T-helper 2 cell treated with Interferon-gamma antibody and Interleukin-4, amounts not matched to agents 100 ng/mL and 5 ng/mL, for 36 hours (primary cell): ENCODE results near the gene EPAS1. TPM values are rescaled to one million over a fixed set of nuclear protein-coding genes. Genes with fewer than 3 reads are reported as not detected.

Experiments used
- intact Hi-C: fragments of 100-400 bp; cut with micrococcal nuclease; formaldehyde crosslinking; loops from one replicate; pipeline ENCODE4 v1.15.1; 2023
- total RNA-seq: library from RNA; stranded (reverse); gene quantifications from 2 replicates; pipeline ENCODE4 v1.2.3, GENCODE V29; 2022

EPAS1 gene
- total RNA-seq, 1 donor from 2014 or later: 28.2 TPM

DNA sequence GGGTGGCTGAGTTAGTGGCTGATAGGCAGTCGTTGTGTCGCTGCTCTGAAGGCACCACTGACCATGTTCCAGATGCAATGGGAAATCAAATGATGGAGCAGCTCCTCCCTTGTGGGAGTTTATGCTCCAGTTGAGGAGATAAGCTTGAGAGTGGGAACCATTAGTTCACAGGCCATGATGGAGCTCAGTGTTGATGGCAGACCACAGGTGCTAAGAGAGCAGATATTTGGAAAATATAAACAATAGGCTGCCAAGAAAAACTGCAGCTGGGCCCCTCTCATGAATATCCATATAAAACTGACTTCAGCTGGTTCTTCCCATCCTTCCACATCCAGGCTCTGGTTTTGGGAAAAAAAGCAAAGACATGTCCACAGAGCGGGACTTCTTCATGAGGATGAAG lies 63.1 kb downstream of the EPAS1 start:
- intact Hi-C loops: loop anchor here (5.0 to 10.0 kb wide), 2 partner anchors 173 to 716 kb away; no protein-coding TSS in a partner anchor

DNA sequence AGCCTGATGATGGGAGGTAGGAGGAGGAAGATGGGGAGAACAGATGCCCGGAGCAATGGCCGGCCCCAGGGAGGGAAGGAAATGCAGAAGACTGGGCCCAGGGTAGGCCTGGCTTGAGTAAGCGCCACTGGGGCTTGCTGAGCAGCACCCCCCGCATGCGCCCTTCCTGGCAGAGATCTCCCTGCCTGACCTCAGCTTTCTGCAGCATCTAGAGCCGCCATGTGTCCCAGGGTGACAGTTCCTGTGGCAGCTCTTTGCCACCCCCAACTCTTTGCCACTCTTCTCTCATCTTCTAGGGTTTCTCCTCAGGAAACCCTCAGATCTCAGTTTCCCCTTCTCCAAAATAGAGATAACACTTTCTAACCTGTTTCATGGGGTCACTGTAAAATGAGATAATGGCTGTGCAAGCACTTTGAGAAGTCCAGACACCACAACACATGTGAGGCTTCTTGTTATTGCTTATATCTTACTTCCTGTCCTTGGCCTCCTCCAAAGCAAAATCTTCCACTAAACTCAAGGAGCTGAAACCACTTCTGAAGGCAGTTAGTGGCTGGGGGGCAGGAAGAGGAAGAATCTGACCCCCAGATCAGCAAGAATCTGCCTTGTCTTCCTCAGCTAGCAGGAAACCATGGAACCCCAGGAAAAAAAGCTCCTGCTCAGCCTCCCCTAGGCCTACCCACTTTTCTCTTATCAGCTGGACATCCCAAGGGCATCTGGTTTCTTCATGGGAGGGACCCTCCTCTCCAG lies 64.9 kb downstream of the EPAS1 start:
- intact Hi-C loops: loop anchor here (5.0 to 10.0 kb wide), 2 partner anchors 175 to 717 kb away; no protein-coding TSS in a partner anchor

DNA sequence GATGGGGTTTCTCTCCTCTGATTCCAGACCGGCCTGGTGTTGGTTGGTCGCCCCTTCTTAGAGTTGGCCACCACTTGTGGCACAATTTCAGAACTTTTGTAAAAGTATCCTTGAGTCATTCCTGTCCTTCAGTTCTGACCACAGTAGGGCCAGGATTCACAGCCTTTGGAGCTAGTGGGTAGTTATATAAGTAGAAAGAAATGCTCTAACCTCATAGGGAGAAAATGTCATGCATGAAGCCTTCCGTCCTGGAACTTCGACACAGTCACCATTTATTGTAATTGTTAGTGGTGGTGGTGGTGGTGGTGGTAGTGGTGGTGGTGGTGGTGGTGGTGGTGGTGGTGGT lies 65.4 kb downstream of the EPAS1 start:
- intact Hi-C loops: loop anchor here (5.0 to 10.0 kb wide), 2 partner anchors 175 to 718 kb away; no protein-coding TSS in a partner anchor

DNA sequence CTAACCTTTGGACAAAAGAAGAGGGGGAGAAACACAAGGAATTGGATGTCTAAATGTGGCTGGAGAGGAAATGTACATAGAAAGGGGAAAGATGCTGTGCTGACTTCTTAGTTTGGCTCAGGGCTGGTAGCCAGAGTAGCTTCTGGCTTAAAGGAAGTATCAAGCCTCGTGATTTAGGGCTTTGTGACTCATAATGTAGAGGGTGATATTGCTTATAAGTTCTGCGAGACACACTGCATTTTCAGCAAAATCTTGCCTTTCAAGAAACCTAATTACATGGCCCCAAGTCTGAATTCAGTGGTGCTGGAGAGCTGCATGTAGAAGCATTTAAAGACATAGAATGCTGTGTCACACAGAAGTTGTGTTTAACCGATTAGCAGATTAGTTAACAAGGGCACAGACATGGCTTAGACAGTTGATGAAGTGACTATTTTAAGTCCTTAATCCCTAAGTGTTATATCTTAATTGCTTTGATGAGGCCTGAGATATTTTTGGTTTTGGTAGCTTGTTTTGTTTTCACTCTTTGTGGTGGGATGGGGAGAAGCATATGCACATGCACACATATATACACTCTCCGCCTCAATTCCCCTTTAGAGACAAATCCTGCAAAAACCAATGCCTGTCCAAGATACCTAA lies 66.4 kb downstream of the EPAS1 start:
- intact Hi-C loops: loop anchor here (2.0 to 10.0 kb wide), 4 partner anchors 13 to 719 kb away; no protein-coding TSS in a partner anchor

DNA sequence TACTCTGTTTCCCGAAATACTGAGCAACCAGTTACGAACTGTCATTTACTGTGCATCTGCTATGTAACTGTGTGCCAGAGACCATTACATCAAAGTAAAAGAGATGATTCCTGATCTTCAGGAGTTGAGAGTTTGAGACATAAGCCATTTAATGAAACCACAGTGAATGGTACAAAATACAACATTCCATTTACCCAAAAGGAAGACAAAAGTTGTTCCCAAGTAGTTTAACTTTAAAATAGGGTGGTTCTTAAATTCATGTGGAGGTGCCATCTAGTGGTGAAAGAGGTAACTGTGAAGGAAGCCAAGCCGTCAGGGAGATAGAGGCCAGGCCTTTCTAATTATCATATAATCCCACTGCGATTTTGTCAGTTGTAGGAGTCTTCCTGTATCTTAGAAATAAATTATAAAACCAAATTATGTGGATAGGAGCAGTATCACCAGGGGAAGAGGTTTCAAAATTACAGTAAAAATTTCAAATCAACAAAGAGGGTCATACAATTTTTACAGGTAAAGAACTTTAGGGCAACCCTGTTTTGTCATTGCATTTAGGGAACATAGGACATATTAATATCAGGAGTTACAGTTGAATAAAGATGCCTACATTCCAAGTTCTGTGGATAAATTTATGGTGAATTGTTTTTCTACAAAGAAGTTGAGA lies 67.7 kb downstream of the EPAS1 start:
- intact Hi-C loops: loop anchor here (1.0 to 10.0 kb wide), 6 partner anchors 14 to 720 kb away; no protein-coding TSS in a partner anchor

DNA sequence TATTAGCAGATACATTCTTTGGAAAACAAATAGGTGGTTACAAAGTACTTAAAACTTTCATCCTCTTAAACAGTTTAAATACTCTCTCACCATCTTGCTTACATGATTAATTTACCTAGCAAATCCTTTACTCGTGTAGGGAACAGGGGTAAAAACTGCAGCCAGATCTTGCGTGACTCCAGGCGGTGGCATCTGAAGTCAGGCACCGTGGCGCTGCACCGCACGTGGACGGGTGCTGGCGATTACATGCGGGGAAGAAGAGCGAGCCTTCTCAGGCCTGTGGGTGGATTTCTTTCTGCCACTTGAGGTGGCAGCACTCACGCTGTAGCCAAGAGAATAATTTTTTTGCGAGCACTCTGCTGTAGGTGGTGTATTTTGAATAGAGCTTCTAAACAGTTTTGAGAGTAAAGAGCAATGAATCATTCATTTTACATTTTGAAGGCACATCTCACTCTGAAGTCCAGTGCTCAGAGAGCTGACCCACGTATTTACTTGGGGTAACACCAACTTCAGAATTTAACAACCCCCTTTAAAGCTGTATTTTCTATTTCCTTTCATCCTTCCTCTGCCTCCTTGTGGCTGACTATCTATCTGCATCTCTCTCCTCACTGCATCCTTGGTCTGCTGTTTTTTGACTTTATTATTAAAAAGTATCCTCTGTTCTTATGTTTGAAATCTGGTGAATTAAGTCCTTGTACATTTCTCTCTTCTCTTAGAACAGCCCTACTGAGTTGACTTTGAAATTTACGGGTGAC lies 68.9 kb downstream of the EPAS1 start:
- intact Hi-C loops: loop anchor here (1.0 to 10.0 kb wide), 6 partner anchors 15 to 721 kb away; no protein-coding TSS in a partner anchor

DNA sequence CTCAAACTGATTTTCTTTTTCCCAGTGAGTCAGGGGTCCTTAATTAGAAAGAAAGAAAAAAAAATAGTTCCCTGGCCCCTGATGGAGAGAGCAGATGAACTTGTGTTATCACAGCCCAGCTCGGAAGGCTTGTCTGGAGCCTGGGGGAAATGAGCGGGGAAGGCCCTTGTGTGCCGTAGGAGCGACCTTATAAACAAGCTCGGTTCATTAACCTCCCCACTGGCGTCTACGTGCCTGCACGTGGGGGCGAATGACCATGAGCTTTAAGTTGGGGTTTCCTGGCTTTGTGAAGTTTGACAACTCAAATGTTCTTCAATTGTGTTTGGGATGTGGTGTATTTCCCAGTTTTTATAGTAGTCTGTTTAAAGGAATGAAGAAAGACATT lies 69.5 kb downstream of the EPAS1 start:
- intact Hi-C loops: loop anchor here (1.0 to 10.0 kb wide), 2 partner anchors 355 to 722 kb away; no protein-coding TSS in a partner anchor

DNA sequence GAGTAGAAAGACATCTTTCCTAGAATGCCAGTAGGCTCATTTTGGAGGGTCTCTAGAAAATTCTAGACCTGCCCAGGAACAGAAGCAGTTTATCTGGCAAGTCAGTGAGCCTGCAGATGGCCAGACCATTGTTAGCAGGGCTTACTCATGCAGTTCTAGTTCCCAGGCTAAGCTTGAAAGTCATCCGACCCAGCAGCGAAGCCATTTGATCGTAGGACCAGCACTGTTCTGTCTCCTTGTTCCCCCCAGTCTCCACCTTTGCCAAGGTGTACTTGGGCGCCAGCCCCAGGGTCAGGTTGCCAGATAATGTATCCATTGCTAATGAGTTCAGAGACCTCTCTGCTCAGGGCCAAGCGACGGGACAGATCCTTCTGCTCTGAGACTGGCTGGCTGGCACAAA lies 70.1 kb downstream of the EPAS1 start:
- intact Hi-C loops: loop anchor here (10.0 kb wide), 1 partner anchor 722 kb away; no protein-coding TSS in a partner anchor

DNA sequence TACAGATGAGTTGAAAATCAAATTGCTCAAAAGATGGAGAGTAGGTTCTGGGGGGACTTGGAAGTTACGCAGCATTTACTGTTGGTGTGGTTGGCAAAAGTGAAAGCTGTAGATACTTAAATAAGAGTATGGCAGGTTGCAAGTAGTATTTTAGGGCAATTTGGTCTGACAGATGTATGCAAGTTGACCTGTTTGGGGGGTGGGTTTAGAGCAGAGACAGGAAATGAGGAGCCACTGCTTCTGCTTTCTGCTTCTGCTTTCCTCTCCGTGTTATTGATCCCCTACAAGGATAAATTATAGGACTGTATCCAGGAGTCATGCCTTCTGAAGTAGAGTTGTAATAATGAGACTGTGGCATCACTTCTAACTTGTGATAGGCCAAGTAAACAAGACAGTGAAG lies 71.2 kb downstream of the EPAS1 start:
- intact Hi-C loops: loop anchor here (10.0 kb wide), 1 partner anchor 724 kb away; no protein-coding TSS in a partner anchor

DNA sequence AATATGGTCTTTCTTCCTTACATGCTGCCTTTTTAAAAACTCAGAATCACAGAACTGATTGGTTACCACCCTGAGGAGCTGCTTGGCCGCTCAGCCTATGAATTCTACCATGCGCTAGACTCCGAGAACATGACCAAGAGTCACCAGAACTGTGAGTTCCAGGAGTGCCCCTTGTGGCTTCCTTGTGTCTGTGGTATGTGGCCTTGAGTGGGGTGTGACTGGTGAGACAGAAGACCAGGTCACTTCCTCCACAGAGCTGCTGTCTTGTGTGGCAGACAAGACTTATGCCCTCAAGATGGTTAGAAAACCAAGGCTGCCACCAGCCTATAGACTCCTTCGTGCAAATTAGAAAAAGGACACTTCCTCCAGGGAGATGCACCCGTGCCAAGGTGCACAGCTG lies 72.6 kb downstream of the EPAS1 start:
- intact Hi-C loops: loop anchor here (10.0 kb wide), 1 partner anchor 725 kb away; no protein-coding TSS in a partner anchor

DNA sequence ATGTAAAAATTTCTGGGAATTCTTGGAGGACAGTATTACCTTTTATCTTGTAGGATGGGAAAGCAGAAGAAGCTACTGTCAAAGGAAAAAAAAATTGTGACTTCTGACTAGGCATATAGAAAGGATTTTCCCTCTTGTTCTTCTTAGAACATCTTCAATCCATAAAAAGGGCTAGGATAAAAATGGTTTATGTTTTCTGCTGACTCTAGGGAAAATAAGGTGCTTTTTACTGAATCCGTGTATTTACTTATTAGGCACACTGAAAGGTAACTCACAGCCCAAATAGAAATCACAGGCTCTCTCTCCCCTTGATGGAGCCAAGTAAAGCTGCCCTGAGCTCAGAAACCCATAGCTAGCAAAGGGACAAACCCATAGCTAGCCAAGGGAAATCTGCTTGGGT lies 74.6 kb downstream of the EPAS1 start:
- intact Hi-C loops: no loop called here

DNA sequence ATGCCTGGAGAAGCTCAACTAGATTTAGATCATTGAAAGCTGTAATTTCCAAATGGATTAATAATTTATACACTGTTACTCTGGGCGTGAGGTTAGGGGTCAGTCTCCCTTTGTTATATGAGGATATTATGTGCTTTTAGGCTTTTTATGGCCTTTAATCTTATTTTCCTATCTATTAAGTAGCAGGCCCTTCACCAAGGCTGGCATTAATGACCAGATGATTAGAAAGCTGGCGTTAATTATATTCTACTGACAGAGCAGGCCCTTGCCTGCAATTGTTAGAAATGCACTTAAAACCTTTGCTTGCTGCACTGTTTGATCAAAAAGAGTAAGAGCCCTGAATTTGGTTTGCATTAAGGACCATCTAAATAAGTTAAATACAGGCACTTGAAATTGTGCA lies 75.3 kb downstream of the EPAS1 start:
- intact Hi-C loops: no loop called here

DNA sequence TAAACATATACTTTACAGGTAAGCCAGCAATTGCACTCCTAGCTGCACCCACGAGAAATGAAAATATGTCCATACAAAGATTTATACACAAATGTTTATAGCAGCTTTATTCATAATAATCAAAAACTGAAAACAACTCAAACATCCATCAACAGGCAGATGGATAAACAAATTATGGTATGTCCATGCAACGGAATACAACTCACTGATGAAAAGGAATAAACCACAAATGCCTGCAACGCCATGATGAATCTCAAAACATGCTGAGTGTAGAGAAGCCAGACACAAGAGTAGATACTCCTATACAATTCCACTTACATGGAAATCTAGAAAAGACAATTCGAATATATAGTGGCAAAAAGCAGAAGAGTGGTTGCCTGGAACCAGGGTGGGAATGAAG lies 76.0 kb downstream of the EPAS1 start:
- intact Hi-C loops: no loop called here

DNA sequence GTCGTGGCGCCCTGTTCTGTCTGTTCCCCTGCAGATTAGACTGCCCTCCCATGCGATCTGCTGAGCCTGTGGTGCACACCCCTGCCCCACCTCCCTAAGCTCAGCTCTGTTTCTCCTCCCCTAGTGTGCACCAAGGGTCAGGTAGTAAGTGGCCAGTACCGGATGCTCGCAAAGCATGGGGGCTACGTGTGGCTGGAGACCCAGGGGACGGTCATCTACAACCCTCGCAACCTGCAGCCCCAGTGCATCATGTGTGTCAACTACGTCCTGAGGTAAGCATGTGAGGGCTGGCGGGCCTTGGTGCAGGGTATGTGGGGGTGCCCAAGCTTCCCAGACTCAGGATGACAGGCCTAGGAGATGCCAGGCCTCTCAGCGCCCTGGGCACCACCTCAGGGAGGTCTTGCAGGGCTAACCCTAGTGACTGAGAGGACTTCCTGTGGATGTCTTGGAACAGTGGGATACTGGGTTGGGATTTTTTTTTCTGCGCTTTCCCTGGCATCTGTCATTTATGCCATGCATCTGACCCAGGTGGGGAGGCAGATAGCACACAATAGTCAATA lies 78.4 kb downstream of the EPAS1 start:
- intact Hi-C loops: no loop called here

DNA sequence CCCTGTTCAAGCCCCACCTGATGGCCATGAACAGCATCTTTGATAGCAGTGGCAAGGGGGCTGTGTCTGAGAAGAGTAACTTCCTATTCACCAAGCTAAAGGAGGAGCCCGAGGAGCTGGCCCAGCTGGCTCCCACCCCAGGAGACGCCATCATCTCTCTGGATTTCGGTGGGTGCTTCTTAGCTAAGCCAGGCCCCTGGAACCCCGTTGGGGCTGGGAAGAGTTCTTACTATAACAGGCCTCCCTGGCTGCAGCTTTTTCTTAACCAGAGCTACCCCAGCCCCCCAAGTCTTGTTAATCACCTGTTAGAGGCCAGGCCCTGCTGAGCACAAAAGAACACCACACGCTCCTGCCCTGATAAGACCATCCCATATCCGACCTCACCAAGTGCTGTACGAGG lies 79.4 kb downstream of the EPAS1 start:
- intact Hi-C loops: no loop called here

DNA sequence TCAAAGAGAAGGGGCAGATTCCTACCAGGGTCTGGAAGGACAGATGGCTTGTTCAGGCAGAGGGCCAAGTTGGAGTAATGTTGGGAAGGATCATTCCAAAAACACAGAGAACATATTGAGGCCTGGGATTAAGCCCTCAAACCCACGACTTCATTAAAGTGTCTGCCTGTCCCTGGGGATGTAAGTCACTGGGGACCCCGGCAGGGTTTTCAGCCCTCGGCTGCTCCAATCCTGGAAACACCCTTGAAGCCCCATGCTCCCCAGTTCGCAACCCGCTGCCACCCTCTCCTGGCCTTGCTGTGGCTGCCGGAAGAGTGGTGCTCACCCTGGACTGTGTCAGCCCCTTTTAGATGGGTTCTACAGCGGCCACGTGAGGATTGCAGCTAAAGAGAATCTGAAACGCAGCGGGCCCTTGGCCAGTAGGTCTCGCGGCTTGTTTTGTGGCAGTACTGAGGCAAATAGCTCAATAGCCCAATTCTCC lies 79.9 kb downstream of the EPAS1 start:
- intact Hi-C loops: no loop called here

DNA sequence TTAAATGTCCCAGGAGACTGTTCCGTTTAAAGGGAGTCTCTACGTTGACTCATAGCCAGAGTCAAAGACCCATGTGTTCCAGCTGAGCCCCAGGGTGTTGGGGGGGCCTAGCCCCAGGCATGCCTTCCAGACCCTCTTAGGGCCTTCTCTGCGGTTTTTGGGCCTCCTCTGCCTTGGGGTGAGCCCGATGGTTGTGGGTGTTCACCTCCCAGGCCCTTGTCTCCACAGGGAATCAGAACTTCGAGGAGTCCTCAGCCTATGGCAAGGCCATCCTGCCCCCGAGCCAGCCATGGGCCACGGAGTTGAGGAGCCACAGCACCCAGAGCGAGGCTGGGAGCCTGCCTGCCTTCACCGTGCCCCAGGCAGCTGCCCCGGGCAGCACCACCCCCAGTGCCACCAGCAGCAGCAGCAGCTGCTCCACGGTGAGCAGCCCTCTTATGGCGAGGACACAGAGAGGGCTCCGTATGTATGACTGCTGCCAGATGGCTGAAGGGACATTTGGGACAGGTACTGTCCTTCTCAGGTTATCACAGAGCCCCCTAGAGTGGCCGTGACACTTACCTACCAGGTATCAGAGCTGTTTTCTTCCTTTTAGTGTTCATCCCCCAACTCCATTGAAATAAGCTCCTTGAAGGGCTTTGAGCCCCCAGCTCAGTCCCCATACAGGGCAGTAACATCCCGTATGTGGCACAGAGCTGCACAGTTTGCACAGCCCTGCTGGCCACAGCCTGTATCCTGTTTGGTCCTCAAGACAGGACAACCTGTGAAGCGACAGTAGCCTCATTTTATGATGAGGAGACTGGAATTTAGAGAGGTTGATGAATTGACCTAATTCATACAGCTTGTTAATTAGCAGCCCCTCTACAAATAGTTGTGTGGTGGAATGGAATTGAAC lies 80.7 kb downstream of the EPAS1 start:
- intact Hi-C loops: no loop called here

DNA sequence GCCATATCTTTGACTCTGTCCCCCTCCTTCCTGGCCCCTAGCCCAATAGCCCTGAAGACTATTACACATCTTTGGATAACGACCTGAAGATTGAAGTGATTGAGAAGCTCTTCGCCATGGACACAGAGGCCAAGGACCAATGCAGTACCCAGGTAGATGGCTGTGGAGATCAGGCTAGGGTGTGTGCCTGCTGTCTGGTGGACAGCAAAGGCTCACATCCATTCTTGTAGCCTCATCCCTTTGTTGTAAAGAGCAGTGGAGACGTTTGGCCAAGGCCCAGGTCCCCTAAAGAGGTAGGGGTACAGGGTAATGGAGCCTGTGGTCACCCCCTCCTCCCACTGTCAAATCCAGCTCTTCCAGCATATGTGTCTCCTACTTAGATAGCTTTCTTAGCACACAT lies 81.4 kb downstream of the EPAS1 start:
- intact Hi-C loops: no loop called here

DNA sequence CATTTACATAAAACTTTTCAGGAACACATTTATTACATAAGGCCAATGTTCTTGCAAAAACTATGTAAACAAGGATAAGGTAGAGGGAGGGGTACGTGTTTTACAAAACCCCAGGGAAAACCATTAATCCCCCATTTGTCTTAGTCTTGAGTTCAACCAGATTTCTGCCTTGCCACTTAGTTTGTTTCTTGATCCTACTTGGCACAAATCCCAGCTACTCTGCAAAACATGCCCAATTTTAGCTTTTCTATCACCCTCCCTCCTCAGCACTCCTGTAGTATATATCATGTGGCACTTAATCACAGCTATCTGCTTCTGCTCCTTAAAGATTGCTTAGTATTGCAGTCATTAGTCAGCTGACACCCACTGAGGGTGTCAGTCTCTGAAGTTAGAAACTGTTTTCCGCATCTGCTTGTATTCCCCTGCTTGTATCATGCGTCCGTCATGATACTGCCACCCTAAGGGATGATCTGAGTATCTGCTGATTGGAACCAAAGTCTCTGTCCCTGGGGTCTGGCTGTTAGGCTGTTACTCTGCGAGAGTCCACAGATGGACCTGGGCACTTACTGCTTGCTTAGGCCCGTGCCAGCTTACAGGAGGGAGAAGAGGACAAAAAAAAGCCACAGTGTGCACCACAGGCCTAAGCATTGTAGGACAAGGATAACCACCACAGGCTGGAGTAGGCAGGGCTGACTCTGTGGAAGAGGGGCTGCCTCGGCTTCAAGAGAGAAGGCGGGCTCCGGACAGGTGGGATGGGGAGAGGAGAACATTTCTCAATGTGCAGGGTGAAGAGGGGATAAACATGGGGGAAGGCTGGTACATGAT lies 82.2 kb downstream of the EPAS1 start:
- intact Hi-C loops: no loop called here
